Measurements from ENCODE around the gene PRRX1.

PRRX1 gene

DNA sequence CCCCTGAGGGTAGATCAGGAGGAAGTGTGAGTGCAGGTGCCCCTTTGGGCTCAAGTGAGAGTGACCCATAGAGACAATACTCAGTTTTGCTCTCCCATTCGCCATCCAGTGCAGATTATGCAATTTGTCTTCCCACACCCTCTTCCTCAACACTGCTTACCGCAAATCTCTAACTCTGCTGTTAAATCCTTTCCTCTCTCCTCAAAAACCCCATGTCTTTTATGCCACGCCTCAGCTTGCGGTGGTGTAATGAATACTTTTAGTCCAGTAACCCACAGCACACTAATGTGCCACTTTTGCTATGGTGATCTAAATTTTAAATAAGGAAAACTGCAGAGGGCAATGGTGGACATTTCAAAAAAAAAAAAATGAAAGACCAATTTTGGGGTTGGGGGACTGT, 57.7 kb downstream of the PRRX1 start:
- DNase-seq (ENCODE audit: low read depth), result no peak

DNA sequence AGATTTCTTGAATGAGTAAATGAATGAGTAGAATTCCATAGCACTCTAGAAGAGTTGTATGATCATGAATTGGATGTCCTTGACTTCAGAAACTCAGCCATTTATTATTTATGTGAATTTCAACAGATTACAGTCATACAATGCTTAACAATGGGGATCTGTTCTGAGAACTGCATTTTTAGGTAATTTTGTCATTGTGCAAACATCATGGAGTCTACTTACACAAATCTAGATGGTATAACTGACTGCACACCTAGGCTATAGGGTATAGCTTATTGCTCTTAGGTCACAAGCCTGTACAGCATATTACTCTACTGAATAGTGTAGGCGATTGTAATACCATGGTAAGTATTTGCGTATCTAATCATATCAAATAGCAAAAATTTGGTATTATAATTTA, 59.6 kb downstream of the PRRX1 start:
- no peak for DNase-seq (ENCODE audit: low read depth)

DNA sequence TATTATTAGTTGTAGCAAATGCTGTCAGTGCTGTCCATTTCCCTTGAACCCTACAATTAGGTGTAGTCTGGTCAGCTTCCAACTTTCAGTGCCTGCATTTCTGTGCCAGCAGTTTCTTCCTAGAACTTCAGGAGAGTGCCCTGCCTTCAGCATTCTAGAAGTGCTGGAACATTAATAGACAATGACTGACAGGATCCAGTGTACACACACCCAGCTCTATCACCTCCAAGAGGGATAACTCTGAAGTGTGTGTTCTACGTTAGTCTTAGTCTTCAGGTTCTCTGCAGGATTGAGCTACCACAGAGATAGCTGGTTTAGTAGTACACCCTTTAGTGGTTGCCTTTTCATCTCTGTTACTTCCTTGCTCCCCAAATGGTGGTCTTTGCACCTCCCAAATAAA, 61.4 kb downstream of the PRRX1 start:
- no peak for DNase-seq (ENCODE audit: low read depth)

DNA sequence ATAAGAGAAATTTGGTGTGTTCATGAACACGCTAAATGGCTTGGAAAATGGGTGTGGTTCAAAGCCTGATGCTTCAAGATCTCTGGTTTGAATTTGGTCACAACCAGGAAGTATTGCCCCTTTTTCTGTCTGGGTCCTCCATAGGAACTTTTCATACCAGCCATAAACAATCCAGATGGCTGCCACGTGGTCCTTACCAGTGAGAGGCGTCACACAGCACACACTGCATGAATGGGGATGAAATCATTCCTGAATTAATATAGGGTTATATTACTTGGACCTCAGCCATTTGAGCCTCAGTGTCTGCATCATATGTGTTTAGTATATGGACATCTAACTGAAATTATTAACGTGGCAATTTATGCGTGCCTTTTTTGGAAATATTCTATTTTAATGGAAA, 64.0 kb downstream of the PRRX1 start:
- DNase-seq (ENCODE audit: low read depth), result no peak

DNA sequence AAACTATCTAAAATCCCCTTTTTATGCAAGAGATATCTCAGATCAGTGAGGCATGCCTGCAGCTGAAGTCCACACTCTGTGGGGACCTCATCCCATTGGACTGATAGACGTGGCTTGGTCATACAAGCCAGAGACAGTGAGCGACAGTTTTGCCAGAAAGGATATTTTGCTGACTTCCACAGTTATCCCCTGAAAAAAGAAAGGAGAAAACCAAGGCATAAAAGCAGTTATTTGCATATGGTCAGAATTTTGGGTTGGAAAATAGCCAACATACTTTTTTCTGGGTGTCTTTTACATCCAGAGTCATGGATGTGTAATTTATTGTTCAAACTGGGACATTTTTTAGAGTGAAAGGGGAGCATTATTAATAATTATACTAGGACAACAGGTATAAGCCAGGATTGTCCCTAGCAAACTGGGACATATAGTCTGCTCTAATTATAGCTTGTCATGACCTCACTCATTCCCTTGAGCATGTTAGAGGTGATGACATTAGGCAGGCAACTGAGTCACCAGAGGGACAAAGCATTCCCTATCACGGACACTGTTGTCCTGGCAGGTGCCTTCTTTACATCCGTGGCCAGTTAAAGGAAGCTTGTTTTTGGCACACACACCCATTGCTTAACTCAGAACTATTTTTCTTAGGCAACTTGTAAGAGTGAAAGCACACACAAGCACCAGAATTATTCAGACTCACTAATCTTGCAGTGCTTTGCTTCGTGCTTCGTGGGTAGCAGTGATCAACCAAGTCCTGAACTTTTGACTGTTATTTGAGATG, 65.5 kb downstream of the PRRX1 start:
- DNase-seq (ENCODE audit: low read depth), result no peak

DNA sequence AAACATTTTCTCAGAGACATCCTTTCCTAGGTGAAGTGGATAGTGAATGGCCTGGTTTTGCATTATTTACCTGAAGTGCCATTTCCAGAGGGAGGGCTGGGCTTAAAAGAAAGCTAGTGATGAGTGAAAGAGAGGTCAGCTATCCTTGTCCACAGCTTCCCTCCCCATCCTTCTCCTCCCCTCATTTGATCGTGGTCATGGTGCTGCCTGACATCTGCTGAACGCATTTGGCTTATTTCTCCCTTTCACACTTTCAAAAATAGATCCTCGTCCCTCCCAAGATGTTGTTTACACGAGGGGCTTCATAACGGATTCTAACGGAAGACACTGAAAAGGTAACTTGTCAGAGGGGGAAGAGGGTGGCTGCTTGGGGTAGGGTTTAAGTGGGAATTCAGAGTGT, 66.1 kb downstream of the PRRX1 start:
- DNase-seq (ENCODE audit: low read depth), result no peak

DNA sequence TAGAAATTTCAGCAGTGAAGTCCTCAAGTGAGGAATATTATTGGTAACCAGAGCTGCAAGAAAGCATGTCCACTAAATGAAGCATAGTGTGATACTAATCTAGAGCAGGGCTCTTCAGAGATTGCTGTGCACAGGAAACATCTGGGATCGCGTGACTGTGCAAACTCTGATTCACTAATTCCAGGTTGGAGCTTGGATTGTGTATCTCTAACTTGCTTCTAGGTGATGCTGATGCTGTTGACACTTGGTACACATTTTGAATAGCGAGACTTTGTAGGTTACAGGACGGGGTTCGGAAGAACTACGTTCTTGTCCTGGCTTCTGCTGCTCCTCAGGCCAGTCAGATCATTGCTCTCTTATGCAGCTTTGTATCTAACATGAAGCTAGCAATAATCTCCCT, 66.5 kb downstream of the PRRX1 start:
- DNase-seq (ENCODE audit: low read depth), result no peak

DNA sequence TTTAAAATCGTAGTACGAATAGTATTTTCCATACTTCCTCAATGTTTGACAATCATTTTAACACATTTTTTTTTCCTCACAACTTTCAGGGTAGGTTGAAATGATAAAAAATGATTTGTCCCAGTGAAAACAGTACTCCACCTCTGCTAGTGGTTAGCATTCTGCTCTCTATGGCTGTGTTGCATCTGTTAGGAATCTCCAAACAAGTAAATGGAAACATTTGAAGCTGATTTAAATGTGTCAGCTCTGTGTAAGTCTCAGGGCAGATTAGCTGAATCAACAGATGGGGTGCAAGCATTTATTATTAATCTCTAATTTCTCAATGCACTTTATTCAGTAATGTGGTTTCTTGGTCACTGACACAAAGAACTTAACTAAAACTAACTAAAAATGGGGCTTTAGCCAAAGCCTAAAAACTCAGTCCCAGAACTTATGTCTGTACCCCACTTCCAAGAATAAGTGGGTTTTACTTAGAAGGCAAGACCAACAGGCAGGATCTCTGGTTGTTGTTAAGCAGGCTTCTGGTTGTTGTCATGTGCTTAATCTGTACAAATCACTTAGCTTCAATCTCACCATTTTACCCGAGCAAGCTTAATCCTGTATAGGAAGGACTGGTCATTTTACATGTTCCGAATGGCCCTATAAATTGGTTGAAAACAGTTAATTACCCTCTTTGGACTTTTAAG, 67.8 kb downstream of the PRRX1 start:
- DNase-seq (ENCODE audit: low read depth), result no peak

DNA sequence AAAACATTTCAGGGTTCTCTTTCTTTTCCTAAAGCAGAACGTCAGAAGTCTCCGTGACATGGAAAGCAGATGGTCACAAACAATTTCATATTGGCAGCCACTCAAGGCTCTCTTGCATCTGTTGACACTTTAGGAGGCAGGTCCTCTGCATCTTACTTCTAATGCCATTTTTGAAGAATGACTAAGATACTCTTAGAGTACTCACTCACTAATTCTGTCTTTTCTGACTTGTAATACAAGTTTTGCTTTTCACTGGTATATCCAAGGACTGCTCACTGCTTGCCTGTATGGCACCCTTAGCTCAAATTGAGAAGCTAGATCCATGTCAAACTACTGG, 68.3 kb downstream of the PRRX1 start:
- DNase-seq (ENCODE audit: low read depth), result no peak

DNA sequence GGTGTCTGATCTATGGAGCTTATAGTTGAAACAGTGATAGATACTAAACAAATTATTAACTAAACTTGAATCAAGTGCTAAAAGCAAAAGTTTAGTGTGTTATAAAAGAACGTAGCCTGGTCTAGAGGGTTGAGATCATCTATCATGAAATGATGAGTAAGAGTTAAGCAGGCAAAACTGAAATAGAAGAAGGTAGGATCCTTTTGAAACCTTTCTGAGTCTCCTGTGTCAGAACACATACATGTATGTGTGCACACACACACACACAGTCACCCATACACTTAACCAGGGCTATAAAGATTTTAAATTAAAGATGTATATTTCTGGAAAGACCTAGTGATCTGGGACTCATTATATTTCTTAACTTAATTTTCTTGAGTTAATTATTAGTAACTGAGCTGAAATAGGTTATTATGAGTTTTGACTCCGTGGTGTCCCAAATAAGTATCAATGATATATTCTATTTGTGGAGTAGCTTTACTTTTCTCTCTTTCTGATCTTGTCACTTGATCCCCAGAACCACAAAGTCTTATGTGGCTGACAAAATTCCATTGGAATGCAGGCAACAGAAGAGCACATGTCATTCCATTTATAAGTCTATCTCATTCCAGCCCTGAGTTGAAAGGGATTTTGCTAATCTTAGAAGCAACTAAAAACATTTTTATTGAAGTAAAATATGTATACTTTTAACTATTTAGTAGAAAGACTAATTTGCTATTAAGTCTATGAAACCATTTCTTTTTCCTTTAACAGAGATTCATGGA, 70.7 kb downstream of the PRRX1 start:
- DNase-seq (ENCODE audit: low read depth), result no peak

DNA sequence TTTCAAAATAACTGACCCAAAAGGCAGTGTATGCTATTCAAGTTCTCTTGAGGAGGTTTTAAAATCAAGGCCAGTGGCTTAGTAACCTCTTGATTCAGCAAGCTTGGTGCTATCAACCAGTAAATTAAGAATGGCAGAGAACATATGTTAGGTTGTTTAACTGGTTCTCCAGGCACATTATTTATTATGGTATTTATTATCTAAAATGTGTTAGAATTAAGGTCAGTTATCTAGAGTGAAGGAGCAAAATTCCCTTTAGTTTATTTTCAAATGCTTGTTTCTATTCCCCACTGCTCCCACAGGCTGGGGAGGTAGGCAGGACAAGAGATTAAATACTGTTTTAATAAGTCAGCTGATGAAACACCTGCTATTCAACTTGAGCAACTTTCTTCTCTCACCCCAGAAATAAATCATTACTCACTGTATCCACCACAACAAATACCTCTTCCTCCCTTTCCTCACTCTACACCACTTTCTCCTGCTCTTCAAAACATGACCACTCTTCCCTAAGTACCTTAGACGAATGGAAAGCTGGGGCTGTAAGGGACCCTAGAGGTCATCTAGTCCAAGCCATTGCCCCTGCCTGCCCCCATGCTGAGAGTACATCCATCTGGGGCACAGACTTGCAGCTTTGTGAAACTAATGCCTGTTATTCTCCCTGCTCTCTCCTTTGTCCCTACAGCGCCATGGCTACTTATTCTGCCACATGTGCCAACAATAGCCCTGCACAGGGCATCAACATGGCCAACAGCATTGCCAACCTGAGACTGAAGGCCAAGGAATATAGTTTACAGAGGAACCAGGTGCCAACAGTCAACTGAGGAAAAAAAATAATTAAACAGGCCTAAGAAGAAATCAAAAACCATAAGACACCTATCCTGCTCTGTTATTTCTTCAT, 71.7 kb downstream of the PRRX1 start:
- DNase-seq (ENCODE audit: low read depth), result no peak

DNA sequence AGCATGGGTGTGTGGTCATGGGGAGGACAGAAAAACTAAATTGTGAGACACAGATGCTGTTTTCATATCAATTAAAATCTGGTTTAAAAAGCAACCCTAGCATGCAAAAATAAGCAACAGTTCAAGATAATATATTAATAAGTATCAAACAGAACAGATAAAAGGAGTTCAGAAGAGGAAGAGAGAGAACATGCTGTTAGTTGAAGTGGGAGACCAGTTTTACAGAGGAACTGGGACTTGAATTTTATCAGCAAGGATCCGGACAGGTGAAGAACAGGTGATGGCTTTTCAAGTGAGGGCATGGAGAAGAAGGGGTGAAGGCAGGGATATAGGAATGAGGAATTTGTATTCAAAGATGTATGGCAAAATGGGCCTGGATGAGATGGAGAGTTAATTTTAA, 75.9 kb downstream of the PRRX1 start:
- no peak for DNase-seq (ENCODE audit: low read depth)

DNA sequence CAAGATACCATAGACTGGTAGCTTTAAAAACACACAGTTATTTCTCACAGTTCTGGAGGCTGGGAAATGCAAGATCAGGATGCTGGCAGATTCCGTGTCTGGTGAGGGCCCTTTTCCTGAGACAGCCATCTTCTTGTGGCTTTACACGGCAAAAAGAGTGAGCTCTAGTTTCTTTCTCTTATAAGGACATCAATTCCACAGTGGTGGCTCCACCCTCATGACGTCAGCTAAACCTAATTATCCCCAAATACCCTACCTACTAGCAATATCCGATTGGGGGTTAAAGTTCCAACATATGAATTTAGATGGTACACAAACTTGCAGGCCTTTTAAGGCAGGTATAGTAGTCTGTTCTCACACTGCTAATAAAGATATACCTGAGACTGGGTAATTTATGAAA, 77.7 kb downstream of the PRRX1 start:
- DNase-seq (ENCODE audit: low read depth), result no peak

DNA sequence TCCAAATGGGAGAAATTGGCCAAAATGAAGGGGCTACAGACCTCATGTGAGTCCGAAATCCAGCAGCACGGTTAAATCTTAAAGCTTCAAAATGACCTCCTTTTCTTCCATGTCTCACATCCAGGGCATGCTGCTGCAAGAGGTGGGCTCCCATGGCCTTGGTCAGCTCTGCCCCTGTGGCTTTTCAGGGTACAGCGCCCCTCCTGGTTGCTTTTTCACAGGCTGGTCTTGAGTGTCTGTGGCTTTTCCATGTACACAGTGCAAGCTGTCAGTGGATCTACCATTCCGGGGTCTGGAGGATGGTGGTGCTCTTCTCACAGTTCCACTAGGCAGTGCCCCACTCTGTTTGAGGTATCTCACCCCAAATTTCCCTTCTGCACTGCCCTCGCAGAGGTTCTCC, 78.7 kb downstream of the PRRX1 start:
- DNase-seq (ENCODE audit: low read depth), result no peak

DNA sequence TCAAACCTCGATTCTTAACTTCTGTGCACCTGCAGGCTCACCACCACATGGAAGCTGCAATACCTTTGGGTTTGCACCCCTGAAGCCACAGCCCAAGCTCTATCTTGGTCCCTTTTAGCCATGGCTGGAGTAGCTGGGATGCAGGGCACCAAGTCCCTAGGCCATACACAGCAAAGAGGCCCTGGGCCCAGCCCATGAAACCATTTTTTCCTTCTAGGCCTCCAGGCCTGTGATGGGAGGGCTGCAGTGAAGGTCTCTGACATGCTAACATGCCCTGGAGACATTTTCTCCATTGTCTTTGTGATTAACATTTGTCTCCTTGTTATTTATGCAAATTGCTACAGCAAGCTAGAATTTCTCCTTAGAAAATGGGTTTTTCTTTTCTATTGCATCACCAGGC, 79.2 kb downstream of the PRRX1 start:
- DNase-seq (ENCODE audit: low read depth), result no peak

DNA sequence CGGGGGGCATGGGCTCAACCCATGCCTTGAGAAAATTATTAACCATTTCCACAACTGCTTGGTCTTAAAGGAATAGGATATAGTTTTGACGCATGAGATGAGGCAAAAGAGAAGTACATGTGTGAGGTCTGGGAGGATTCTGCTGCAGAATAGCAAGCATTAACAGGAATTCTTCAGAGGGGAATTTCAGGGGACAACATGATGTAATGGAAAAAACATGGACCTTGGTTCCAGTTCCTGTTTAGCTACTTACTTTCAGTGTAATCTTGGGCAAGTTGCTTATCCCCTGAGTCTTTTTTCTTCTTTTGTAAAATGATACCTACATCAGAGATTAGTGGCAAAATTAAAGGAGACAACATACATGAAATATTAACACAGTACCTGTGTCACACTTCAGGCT, 85.6 kb downstream of the PRRX1 start:
- no peak for DNase-seq (ENCODE audit: low read depth)

DNA sequence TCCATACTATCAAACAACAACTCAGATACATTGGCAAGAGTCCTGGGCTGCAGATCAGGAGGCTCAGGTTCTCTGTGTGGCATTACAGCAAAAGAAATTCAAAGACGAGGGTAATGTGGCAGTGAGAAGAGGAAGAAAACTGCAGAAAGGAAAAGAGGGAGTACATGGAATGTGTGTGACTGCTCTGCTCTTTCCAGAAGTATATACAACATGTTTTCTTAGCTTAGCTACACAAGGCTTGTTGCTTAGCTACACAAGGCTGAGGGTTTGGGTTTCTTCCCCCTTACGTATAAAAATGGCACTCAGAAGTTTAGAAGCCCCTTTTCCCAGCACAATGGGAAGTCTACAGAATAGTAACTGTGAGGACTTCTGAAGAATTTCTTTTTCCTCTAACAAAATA, 86.0 kb downstream of the PRRX1 start:
- no peak for DNase-seq (ENCODE audit: low read depth)

DNA sequence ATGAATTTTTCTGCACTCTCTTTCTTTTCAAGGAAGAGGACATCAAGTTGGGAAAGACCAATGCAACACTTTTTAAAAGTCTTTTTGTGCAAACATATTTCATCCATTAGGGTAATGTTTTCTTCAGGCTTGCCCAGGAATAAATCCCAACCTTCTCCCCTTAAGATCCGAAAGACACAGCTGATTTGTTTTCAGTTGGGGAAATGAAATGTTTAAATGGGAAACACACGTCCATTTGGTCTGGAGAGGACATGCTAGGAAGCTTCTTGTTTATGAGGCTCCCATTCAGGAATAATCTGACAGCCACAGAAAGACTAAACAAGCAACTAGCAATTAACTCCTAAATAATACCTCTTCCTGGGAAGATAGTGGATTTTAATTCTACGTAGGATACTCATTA, 91.9 kb downstream of the PRRX1 start:
- no peak for DNase-seq (ENCODE audit: low read depth)

DNA sequence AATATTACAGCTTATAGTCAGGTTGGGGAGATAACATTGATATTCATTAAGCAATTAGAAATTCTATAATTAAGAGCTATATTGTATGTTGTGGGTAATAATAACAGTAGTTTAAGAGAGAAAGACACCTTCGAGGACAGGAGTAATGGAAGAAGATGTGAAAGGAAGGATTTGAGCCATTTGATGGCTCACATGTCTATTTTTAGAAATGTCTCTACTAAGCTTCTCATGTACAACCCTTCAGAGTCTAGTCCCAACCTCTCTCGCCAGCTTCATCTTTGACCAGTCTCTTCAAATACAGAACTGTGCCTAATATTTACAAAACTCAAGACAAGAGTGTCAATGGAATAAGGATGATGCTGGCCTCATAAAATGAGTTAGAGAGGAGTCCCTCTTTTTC, 95.1 kb downstream of the PRRX1 start:
- no peak for DNase-seq (ENCODE audit: low read depth)

DNA sequence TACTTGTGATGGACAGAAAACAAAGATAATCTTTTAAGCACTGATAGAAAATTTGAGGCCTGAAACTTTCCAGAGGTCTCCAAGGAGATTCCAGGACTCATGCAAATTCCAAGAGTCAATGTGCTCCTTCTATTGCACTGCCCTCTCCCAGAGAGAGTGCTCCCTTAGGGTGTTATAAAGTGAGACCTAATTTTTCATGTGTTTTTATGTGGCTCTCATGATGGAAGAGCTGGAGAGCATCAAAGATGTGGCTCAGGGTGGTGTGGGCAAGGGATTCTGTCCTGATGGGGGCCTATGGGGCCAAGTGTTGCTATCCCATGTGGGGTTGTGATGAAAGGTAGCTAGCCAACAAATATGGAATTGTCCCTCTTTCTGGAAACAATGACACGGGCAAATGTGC, 101.3 kb downstream of the PRRX1 start:
- no peak for DNase-seq (ENCODE audit: low read depth)

DNA sequence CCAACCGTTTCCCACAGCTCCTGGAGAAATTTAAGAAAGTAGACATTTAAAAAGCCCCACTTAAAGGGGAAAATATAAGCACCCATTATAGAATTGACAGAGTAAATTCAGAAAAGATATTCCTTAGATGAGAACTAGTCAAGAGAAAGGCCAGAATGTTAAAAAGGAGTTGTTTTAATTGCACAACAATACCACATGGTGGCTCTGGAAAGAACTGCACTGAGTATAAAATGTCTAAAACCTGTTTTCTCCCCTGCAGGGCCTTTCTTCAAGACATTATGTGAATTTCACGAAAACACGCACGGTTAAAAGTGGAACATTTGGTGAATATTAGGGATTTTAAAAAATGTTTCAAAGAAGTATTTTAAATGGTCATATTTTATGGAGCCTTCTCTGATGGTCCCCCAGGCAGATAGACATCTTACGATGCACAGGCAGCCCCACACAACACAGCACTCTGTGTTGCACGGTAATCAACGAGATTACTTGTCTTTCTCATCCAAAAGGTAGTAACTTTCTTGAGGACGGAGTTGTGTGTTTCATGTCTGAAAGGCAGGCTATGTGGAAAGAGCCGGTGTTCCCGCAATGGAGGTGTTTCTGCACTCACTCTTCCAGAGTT, 101.9 kb downstream of the PRRX1 start:
- no peak for DNase-seq (ENCODE audit: low read depth)

DNA sequence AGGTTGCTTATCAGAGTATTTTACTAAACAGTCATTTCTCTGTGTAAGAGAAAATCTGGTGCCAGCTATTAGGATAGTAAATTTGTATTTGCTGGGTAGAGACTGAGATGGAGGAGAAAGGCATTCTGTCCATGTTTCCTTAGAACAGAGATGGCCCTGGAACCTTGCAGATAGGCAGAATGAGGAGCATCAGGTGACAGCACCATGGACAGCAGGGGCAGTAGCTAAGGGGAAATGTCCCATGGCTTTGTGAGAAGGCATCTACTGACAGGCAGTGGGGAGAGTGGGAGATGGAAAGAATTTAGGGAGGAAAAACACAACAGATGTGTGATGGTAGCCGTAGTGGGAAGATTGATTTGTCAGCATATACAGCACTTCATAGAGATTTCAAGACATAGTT, 105.0 kb downstream of the PRRX1 start:
- no peak for DNase-seq (ENCODE audit: low read depth)

Measured in T follicular helper cell (primary cell).